T-helper 17 cell (primary cell): ENCODE data around the gene OTOF. TPM values are rescaled to one million over a fixed set of nuclear protein-coding genes. Genes with fewer than 3 reads are reported as not detected.

Experiments used
- ATAC-seq: fragments of 150-1000 bp; cut with Tn5 transposase; 2 replicates; pipeline ENCODE4 v1.10.0; 2021; ENCODE audit warnings: mild to moderate bottlenecking, moderate library complexity
- DNase-seq, 3 donors: peaks; one replicate each; pipeline versions ENCODE4 v3.0.0 to v3.0.0-alpha.2; 2020 to 2021
- H3K9me3 ChIP-seq: one replicate; pipeline ENCODE4 v1.7.0; 2013; ENCODE audit warnings: low read length, mild to moderate bottlenecking; ENCODE audit not compliant: control insufficient read depth, poor library complexity, severe bottlenecking
- H3K27ac Mint-ChIP-seq: one replicate; pipeline ENCODE4 v1.8.0; 2022; ENCODE audit warnings: mild to moderate bottlenecking, moderate library complexity, mixed read lengths
- H3K27me3 Mint-ChIP-seq: one replicate; pipeline ENCODE4 v1.8.0; 2022; ENCODE audit warnings: mixed read lengths
- H3K36me3 Mint-ChIP-seq: one replicate; pipeline ENCODE4 v1.8.0; 2022; ENCODE audit warnings: low read depth, mixed read lengths
- H3K4me1 Mint-ChIP-seq: one replicate; pipeline ENCODE4 v1.8.0; 2022; ENCODE audit warnings: mild to moderate bottlenecking, mixed read lengths
- H3K4me3 Mint-ChIP-seq: one replicate; pipeline ENCODE4 v1.8.0; 2022; ENCODE audit warnings: mild to moderate bottlenecking, moderate library complexity, mixed read lengths
- total RNA-seq, 4 donors: library from RNA in 2 of 4; stranded (reverse) in 2 of 4; gene quantifications; one replicate each; pipeline ENCODE4 v1.2.3 and lab custom pipeline; 2022 to 2026

Gene OTOF
- total RNA-seq, 2 donors from 2014 or later = 0.50 to 0.87 TPM

GRCh38 chr2:26463244-26464192 is 14.4 kb downstream of the OTOF start:
- no peak overlapping the region for H3K27ac Mint-ChIP-seq
- peaks cover 8% of the 10 kb centered on the region for H3K27me3 Mint-ChIP-seq
- peaks cover 6% of the 10 kb centered on the region for H3K4me1 Mint-ChIP-seq
- no peaks in the 10 kb centered on the region for H3K36me3 Mint-ChIP-seq
- no peak overlapping the region for H3K4me3 Mint-ChIP-seq
- DNase-seq (no peak), ATAC-seq (no peak)
- no peaks in the 10 kb centered on the region for H3K9me3 ChIP-seq

- Mint-ChIP-seq H3K36me3 (no peaks in the 10 kb centered on the region), H3K4me3 (no peak overlapping the region), H3K27me3 (peaks cover 8% of the 10 kb centered on the region), H3K4me1 (peaks cover 6% of the 10 kb centered on the region), H3K27ac (no peak overlapping the region)
- no peak for ATAC-seq
- H3K9me3 ChIP-seq = no peaks in the 10 kb centered on the region
- no peak for DNase-seq
Measured at GRCh38 chr2:26462511-26463243, 15.2 kb downstream of the OTOF start.

GRCh38 chr2:26462100-26462499 is 15.8 kb downstream of the OTOF start:
- DNase-seq (no peak), ATAC-seq (no peak)
- Mint-ChIP-seq H3K4me3 (no peak overlapping the region), H3K27me3 (peaks cover 8% of the 10 kb centered on the region), H3K36me3 (no peaks in the 10 kb centered on the region), H3K4me1 (peaks cover 4% of the 10 kb centered on the region), H3K27ac (no peak overlapping the region)
- no peaks in the 10 kb centered on the region for H3K9me3 ChIP-seq

- Mint-ChIP-seq H3K36me3 (no peaks in the 10 kb centered on the region), H3K4me1 (peaks cover 4% of the 10 kb centered on the region), H3K27ac (no peak overlapping the region), H3K27me3 (peaks cover 8% of the 10 kb centered on the region), H3K4me3 (no peak overlapping the region)
- H3K9me3 ChIP-seq = no peaks in the 10 kb centered on the region
- no peak for DNase-seq
- no peak for ATAC-seq
Measured at GRCh38 chr2:26461601-26462023, 16.3 kb downstream of the OTOF start.

- Mint-ChIP-seq H3K4me3 (no peak overlapping the region), H3K27ac (no peak overlapping the region), H3K27me3 (peaks cover 8% of the 10 kb centered on the region), H3K36me3 (no peaks in the 10 kb centered on the region), H3K4me1 (peaks cover 4% of the 10 kb centered on the region)
- no peak for DNase-seq
- ATAC-seq = no peak
- H3K9me3 ChIP-seq = no peaks in the 10 kb centered on the region
Measured at GRCh38 chr2:26460613-26461031, 17.3 kb downstream of the OTOF start.

- H3K27ac Mint-ChIP-seq = no peak overlapping the region
- H3K9me3 ChIP-seq = no peaks in the 10 kb centered on the region
- H3K27me3 Mint-ChIP-seq = peaks cover 8% of the 10 kb centered on the region
Measured at GRCh38 chr2:26459991-26460612, 17.8 kb downstream of the OTOF start.

GRCh38 chr2:26458365-26459042 is 19.4 kb downstream of the OTOF start:
- H3K27me3 Mint-ChIP-seq = peaks cover 13% of the 10 kb centered on the region
- DNase-seq (no peak), ATAC-seq (no peak)
- no peaks in the 10 kb centered on the region for H3K9me3 ChIP-seq
- no peak overlapping the region for H3K4me3 Mint-ChIP-seq
- H3K4me1 Mint-ChIP-seq = peaks cover 4% of the 10 kb centered on the region
- H3K36me3 Mint-ChIP-seq = peaks cover 4% of the 10 kb centered on the region
- H3K27ac Mint-ChIP-seq = no peak overlapping the region

More at GRCh38 chr2:26459991-26460612, 17.8 kb downstream of the OTOF start:
- Mint-ChIP-seq H3K4me3 (no peak overlapping the region), H3K4me1 (peaks cover 4% of the 10 kb centered on the region), H3K36me3 (no peaks in the 10 kb centered on the region)
- DNase-seq (no peak), ATAC-seq (no peak)

GRCh38 chr2:26457695-26458364 is 20.1 kb downstream of the OTOF start:
- Mint-ChIP-seq H3K27ac (no peak overlapping the region), H3K4me1 (peaks cover 4% of the 10 kb centered on the region), H3K4me3 (no peak overlapping the region), H3K27me3 (peaks cover 20% of the 10 kb centered on the region), H3K36me3 (peaks cover 4% of the 10 kb centered on the region)
- no peaks in the 10 kb centered on the region for H3K9me3 ChIP-seq
- ATAC-seq = no peak
- no peak for DNase-seq

- peaks cover 4% of the 10 kb centered on the region for H3K36me3 Mint-ChIP-seq
- no peak for ATAC-seq
- peaks cover 4% of the 10 kb centered on the region for H3K4me1 Mint-ChIP-seq
Measured at GRCh38 chr2:26457251-26457666, 20.7 kb downstream of the OTOF start.

GRCh38 chr2:26456440-26457250 is 21.3 kb downstream of the OTOF start:
- H3K27me3 Mint-ChIP-seq = peaks cover 20% of the 10 kb centered on the region
- DNase-seq = no peak
- no peaks in the 10 kb centered on the region for H3K9me3 ChIP-seq
- H3K36me3 Mint-ChIP-seq = peaks cover 4% of the 10 kb centered on the region
- peaks cover 4% of the 10 kb centered on the region for H3K4me1 Mint-ChIP-seq
- H3K4me3 Mint-ChIP-seq = no peak overlapping the region
- no peak for ATAC-seq
- no peak overlapping the region for H3K27ac Mint-ChIP-seq

More at GRCh38 chr2:26457251-26457666, 20.7 kb downstream of the OTOF start:
- H3K9me3 ChIP-seq = no peaks in the 10 kb centered on the region
- Mint-ChIP-seq H3K27me3 (peaks cover 20% of the 10 kb centered on the region), H3K4me3 (no peak overlapping the region), H3K27ac (no peak overlapping the region)
- no peak for DNase-seq

GRCh38 chr2:26455670-26456439 is 22.1 kb downstream of the OTOF start:
- DNase-seq = no peak
- peaks cover 4% of the 10 kb centered on the region for H3K36me3 Mint-ChIP-seq
- H3K27me3 Mint-ChIP-seq = peaks cover 20% of the 10 kb centered on the region
- H3K4me3 Mint-ChIP-seq = no peak overlapping the region
- ATAC-seq = no peak
- no peak overlapping the region for H3K27ac Mint-ChIP-seq
- H3K9me3 ChIP-seq = no peaks in the 10 kb centered on the region
- peaks cover 4% of the 10 kb centered on the region for H3K4me1 Mint-ChIP-seq
